Measurements from ENCODE around the gene PSMB5.

DNA sequence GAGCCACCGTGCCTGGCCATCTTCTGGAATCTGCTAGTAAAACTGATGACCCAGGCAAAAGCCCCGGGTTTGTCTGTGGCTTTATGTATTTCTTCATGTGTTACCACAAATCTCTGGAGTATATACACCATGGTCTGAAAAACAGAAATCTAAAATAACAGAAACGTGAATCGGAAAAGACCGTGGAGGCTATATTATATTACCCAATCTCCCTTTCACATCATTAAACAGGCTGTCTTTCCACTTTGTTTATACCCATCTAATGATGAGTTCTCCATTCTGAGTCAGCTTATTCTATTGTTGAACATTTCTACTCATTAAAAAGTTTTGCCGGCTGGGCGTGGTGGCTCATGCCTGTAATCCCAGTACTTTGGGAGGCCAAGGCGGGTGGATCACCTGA is 42.8 kb downstream of the PSMB5 start:
- TF ChIP-seq, protein P1, sequence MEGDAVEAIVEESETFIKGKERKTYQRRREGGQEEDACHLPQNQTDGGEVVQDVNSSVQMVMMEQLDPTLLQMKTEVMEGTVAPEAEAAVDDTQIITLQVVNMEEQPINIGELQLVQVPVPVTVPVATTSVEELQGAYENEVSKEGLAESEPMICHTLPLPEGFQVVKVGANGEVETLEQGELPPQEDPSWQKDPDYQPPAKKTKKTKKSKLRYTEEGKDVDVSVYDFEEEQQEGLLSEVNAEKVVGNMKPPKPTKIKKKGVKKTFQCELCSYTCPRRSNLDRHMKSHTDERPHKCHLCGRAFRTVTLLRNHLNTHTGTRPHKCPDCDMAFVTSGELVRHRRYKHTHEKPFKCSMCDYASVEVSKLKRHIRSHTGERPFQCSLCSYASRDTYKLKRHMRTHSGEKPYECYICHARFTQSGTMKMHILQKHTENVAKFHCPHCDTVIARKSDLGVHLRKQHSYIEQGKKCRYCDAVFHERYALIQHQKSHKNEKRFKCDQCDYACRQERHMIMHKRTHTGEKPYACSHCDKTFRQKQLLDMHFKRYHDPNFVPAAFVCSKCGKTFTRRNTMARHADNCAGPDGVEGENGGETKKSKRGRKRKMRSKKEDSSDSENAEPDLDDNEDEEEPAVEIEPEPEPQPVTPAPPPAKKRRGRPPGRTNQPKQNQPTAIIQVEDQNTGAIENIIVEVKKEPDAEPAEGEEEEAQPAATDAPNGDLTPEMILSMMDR (IDR thresholded peaks at IDR 0.05 in 4 of 5, conservative IDR thresholded peaks at IDR 0.05 in 1 of 5) = no peak
- TF ChIP-seq POLR2A (IDR thresholded peaks at IDR 0.05) = no peak

All from gastrocnemius medialis (tissue), 4 donors.